Left kidney (tissue), 2 donors: ENCODE results near the gene FXYD3. TPM values are rescaled to one million over a fixed set of nuclear protein-coding genes. Genes with fewer than 3 reads are reported as not detected.

Experiments
- DNase-seq: peaks from one replicate; pipeline ENCODE4 v3.0.0-alpha.2; 2013
- polyA plus RNA-seq: library from polyadenylated mRNA; unstranded; fragments of 120-200 nt; gene quantifications from one replicate; pipeline ENCODE4 v1.2.1, GENCODE V29; 2013; ENCODE audit not compliant: insufficient read length

Gene FXYD3
- polyA plus RNA-seq, 1 donor, result 18.6 TPM

- no peak for DNase-seq
Observed at GRCh38 chr19:35105411-35106290, 10.0 kb upstream of the FXYD3 start.

- DNase-seq, result no peak
Observed at GRCh38 chr19:35106291-35106583, 9.4 kb upstream of the FXYD3 start.

GRCh38 chr19:35106898-35107541 lies 8.6 kb upstream of the FXYD3 start:
- DNase-seq, result no peak

GRCh38 chr19:35107545-35107944 lies 8.1 kb upstream of the FXYD3 start:
- no peak for DNase-seq

- no peak for DNase-seq
Observed at GRCh38 chr19:35108730-35109129, 6.9 kb upstream of the FXYD3 start.

GRCh38 chr19:35109395-35110112 lies 6.1 kb upstream of the FXYD3 start:
- no peak for DNase-seq

GRCh38 chr19:35110974-35111373 lies 4.6 kb upstream of the FXYD3 start:
- no peak for DNase-seq

GRCh38 chr19:35112995-35113688 lies 2.5 kb upstream of the FXYD3 start:
- DNase-seq, result no peak

GRCh38 chr19:35114353-35115176 lies 1.1 kb upstream of the FXYD3 start:
- peak; percentile 82 for DNase-seq

GRCh38 chr19:35116072-35116801 lies 614 bp downstream of the FXYD3 start:
- DNase-seq, result no peak

- no peak for DNase-seq
Observed at GRCh38 chr19:35117116-35117515, 1.5 kb downstream of the FXYD3 start.

- no peak for DNase-seq
Observed at GRCh38 chr19:35117799-35118198, 2.2 kb downstream of the FXYD3 start.

GRCh38 chr19:35118268-35119020 lies 2.8 kb downstream of the FXYD3 start:
- no peak for DNase-seq

GRCh38 chr19:35119091-35119490 lies 3.5 kb downstream of the FXYD3 start:
- no peak for DNase-seq

- no peak for DNase-seq
Observed at GRCh38 chr19:35119578-35120155, 4.0 kb downstream of the FXYD3 start.

GRCh38 chr19:35120492-35120891 lies 4.9 kb downstream of the FXYD3 start:
- no peak for DNase-seq

GRCh38 chr19:35120898-35121297 lies 5.3 kb downstream of the FXYD3 start:
- no peak for DNase-seq

- DNase-seq, result no peak
Observed at GRCh38 chr19:35122687-35123551, 7.3 kb downstream of the FXYD3 start.

- DNase-seq, result no peak
Observed at GRCh38 chr19:35123573-35123972, 8.0 kb downstream of the FXYD3 start.
